HG02840 (cell line): ENCODE measurements around the gene SHKBP1.
A peak's percentile ranks its signal among the peaks of the same experiment; 100 is the strongest.
"Not testable (repeated sequence)": the region's sequence is repeated elsewhere in the genome, so short reads cannot be mapped to it uniquely, and the experiment has no call there.

Source experiments
- ATAC-seq: cut with Tn5 transposase; IDR thresholded peaks from one replicate; pipeline ENCODE4 v1.9.1; 2021; ENCODE audit warnings: mild to moderate bottlenecking, moderate library complexity, moderate number of reproducible peaks; ENCODE audit not compliant: unreplicated experiment, low FRiP score

Gene SHKBP1

GRCh38 chr19:40576585-40577451 lies at the start of gene SHKBP1:
Gene SHKBP1, plus strand, starts transcription at chr19:40576873. Its CDS starts 27 bp downstream, at chr19:40576900.
- peak; percentile 96 for ATAC-seq

- no peak for ATAC-seq
Observed at GRCh38 chr19:40528078-40528477, 48.6 kb upstream of the SHKBP1 start.

GRCh38 chr19:40528533-40529092 lies 48.1 kb upstream of the SHKBP1 start:
- no peak for ATAC-seq

GRCh38 chr19:40529093-40529954 lies 47.3 kb upstream of the SHKBP1 start:
- ATAC-seq: no peak

- ATAC-seq: no peak
Observed at GRCh38 chr19:40530091-40530901, 46.4 kb upstream of the SHKBP1 start.

GRCh38 chr19:40533508-40533907 lies 43.2 kb upstream of the SHKBP1 start:
- ATAC-seq: no peak

GRCh38 chr19:40534148-40534547 lies 42.5 kb upstream of the SHKBP1 start:
- ATAC-seq: no peak

- ATAC-seq: no peak
Observed at GRCh38 chr19:40539070-40539469, 37.6 kb upstream of the SHKBP1 start.

- ATAC-seq: no peak
Observed at GRCh38 chr19:40542202-40542859, 34.3 kb upstream of the SHKBP1 start.

- ATAC-seq: no peak
Observed at GRCh38 chr19:40543029-40543597, 33.6 kb upstream of the SHKBP1 start.

- not testable (repeated sequence) for ATAC-seq
Observed at GRCh38 chr19:40546153-40546841, 30.4 kb upstream of the SHKBP1 start.

GRCh38 chr19:40547190-40547589 lies 29.5 kb upstream of the SHKBP1 start:
- ATAC-seq: not testable (repeated sequence)

GRCh38 chr19:40547836-40548235 lies 28.8 kb upstream of the SHKBP1 start:
- ATAC-seq: no peak

GRCh38 chr19:40549007-40549708 lies 27.5 kb upstream of the SHKBP1 start:
- no peak for ATAC-seq

- no peak for ATAC-seq
Observed at GRCh38 chr19:40550951-40551350, 25.7 kb upstream of the SHKBP1 start.

- ATAC-seq: no peak
Observed at GRCh38 chr19:40552848-40553247, 23.8 kb upstream of the SHKBP1 start.

- no peak for ATAC-seq
Observed at GRCh38 chr19:40553885-40554857, 22.5 kb upstream of the SHKBP1 start.
